Stimulated activated CD4-positive, alpha-beta T cell treated with anti-CD3 and anti-CD28 coated beads, Interleukin-2, amount 100 ng/mL, for 4 hours (primary cell): ENCODE measurements around the gene MAP4K2.
"Not testable (repeated sequence)": the region's sequence is repeated elsewhere in the genome, so short reads cannot be mapped to it uniquely, and the experiment has no call there.

ENCODE experiments used
- DNase-seq: peaks from one replicate; pipeline ENCODE4 v3.0.0-alpha.2; 2020; ENCODE audit warnings: low read depth

The MAP4K2 gene

GRCh38 chr11:64803158-64803845 is at the start of gene MAP4K2:
TSS of gene MAP4K2 (minus strand) at chr11:64803214. CDS start at chr11:64803149, 65 bp downstream.
- peak; percentile 79 for DNase-seq

- DNase-seq = no peak
These were observed 48.9 kb upstream of the MAP4K2 start for GRCh38 chr11:64851831-64852351.

- no peak for DNase-seq
These were observed 48.1 kb upstream of the MAP4K2 start for GRCh38 chr11:64850979-64851567.

GRCh38 chr11:64849598-64850356 is 46.8 kb upstream of the MAP4K2 start:
- no peak for DNase-seq

- DNase-seq = no peak
These were observed 46.0 kb upstream of the MAP4K2 start for GRCh38 chr11:64848826-64849597.

GRCh38 chr11:64848214-64848825 is 45.3 kb upstream of the MAP4K2 start:
- DNase-seq = no peak

GRCh38 chr11:64846998-64847666 is 44.1 kb upstream of the MAP4K2 start:
- peak; percentile 88 for DNase-seq

- not testable (repeated sequence) for DNase-seq
These were observed 42.7 kb upstream of the MAP4K2 start for GRCh38 chr11:64845776-64846129.

- DNase-seq = no peak
These were observed 42.2 kb upstream of the MAP4K2 start for GRCh38 chr11:64845129-64845775.

- DNase-seq = no peak
These were observed 41.5 kb upstream of the MAP4K2 start, which contains the start of gene CDC42BPG for GRCh38 chr11:64844330-64845128. TSS of gene CDC42BPG (minus strand) at chr11:64844653. CDS start at chr11:64844569, 84 bp downstream.

GRCh38 chr11:64843686-64844329 is 40.8 kb upstream of the MAP4K2 start:
- DNase-seq = no peak

- no peak for DNase-seq
These were observed 40.1 kb upstream of the MAP4K2 start for GRCh38 chr11:64842851-64843685.

GRCh38 chr11:64842366-64842759 is 39.3 kb upstream of the MAP4K2 start:
- no peak for DNase-seq

- no peak for DNase-seq
These were observed 38.8 kb upstream of the MAP4K2 start for GRCh38 chr11:64841592-64842365.

- DNase-seq = no peak
These were observed 37.1 kb upstream of the MAP4K2 start for GRCh38 chr11:64839887-64840782.

- DNase-seq = no peak
These were observed 36.3 kb upstream of the MAP4K2 start for GRCh38 chr11:64839335-64839734.
